ENCODE measurements around the gene FCER2.

Gene FCER2

GRCh38 chr19:7704280-7705060 is 2.5 kb upstream of the FCER2 start:
- no peak for DNase-seq

DNA sequence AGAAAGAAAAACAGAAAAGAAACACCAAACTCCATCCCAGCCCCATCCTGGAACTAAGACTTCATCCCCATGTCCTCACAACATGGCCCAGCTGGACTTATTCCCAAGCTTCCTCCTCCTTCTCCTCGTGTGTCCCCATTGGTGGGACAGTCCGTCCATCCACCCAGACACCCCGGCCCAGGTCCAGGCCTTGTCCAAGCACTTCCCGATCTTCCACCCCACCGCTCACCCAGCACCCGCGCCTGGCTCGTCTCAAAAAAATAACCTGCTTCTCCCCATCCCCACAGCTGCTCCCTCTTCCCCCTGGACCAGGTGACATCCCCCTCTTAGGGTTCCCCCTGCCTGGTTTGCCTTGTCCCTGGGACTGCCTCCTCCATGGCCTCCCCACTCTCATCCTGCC is 1.4 kb upstream of the FCER2 start:
- no peak for DNase-seq

DNA sequence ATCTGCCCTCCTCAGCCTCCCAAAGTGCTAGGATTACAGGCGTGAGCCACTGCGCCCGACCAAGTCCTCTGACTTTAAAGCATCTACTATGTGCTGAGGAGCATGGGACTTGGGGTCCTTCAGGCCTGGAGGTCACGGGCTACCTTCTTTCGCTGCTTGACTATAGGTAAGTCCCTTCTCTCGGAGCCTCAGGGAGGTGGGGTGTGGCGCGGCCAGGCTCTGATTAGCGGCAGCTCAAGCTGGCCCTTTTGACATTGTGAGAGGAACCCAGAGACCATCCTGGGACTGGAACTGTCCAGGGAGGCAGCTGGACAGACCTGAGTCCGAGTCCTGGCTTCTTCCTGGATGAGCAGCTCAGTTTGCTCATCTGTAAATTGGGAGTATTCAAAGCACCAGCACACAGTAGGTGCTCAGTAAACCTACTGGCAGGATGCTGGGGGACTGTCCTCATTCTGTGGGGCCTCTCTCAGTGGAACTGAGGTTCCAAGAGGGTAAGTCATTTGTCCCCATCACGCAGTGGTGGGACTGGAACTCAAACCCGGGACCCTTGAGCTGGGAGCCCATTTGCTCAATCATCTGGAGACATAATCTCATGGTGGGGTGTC is 780 bp downstream of the FCER2 start:
- no peak for DNase-seq

DNA sequence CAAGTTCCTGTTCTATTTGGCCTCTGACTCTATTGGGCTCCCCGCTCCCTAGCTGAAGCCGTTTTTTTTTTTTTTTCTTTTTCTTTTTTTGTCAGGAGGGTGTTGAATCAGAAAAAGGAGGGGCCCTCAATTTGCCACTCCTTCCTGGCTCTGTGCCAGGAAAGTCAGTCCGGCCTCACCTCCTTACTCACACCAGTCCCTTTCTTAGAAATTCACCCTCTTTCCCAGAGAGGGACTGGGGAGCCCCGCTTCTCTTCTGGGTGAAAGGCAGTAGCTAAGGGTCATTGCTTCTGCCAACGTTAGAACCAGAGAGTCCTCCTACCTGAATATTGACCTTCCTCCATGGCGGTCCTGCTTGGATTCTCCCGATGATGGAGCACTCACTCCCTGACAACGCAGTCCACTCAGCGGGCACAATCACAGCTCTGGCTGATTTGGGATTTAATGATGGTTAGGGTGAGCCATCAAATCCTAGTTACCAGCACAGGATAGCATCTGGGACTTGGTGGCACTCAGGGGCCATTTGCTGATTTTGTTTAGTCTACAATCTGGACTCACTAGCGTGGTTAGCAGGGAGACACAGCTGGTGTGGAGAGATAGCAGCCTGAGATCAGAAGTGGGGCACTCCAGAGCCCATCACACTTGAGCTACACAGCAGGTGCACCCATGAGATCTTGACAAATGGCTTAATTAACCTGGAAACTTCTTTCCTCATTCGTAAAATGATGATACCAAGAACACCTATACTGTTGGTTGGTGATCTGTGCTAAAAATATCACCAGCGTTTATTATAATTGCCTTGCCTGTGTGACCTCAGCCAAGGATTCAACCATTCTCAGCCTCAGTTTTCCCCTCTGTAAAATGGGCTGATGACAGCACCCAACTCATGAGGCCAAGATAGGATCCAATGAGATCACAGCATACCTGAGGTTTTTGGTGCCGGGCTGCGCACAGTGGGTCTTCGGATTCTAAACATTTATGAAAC is 2.2 kb downstream of the FCER2 start:
- no peak for DNase-seq

GRCh38 chr19:7699003-7699402 is 2.9 kb downstream of the FCER2 start:
- DNase-seq, result no peak

DNA sequence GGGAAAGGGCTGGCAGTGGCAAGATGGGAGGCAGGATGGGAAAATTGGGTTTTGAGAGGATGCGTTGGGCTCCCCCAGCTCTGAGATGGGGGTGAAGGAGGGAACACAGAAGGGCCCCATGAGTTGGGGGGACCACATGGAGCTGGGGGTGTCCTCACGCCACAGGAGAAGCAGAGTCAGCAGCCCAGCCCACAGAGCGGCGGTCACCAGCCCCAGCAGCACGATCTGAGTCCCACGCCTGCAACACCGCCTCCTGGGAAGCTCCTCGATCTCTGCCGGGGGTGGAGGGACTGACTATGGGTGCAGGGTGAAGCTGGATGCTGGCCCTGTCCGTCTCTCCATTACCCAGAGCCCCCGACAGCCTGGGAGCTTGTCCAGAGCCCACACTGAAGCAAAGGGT is 3.3 kb downstream of the FCER2 start:
- DNase-seq, result no peak

DNA sequence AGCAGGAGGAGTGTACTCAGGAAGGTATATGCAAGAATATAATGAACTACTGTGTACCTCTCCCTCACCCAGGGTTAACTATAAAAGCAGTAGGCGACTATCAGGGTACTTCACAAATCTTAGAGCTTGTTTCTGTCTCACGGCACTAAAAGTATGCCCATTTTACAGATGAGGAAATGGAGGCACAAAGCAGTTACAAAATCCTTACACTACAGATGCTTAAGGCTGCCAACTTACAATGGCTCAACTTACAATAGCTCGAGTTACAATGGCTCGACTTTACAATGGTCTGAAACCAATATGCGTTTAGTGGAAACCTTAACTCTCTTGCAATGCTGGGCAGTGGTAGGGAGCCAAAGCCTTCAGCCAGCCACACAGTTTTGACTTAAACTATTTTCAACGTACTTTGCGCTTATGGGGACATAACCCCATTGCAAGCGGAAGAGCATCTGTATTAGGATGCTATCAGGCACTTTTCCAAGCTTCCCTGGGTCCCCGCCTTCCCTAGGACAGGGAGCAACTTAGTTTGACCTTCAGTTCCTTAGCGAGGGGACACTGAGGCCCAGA is 4.1 kb downstream of the FCER2 start:
- DNase-seq, result no peak

DNA sequence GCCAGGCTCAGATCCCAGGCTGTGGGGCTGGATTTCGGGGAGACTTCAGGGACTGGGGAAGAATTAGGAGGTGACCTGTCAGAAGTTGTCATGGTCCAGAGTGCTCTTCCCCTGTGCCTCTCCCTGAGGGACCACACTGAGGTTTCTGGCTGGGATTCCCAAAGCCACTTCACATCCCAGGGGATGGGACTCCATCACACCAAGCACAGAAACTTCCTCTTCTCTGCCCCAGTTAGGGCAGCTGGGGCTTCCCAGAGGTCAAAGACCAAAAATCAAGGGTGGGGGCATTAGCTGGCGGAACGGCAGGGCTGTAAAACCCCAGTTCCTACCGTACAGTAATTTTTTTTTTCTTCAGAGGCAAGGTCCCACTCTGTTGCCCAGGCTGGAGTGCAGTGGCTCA is 7.4 kb downstream of the FCER2 start:
- DNase-seq, result no peak

DNA sequence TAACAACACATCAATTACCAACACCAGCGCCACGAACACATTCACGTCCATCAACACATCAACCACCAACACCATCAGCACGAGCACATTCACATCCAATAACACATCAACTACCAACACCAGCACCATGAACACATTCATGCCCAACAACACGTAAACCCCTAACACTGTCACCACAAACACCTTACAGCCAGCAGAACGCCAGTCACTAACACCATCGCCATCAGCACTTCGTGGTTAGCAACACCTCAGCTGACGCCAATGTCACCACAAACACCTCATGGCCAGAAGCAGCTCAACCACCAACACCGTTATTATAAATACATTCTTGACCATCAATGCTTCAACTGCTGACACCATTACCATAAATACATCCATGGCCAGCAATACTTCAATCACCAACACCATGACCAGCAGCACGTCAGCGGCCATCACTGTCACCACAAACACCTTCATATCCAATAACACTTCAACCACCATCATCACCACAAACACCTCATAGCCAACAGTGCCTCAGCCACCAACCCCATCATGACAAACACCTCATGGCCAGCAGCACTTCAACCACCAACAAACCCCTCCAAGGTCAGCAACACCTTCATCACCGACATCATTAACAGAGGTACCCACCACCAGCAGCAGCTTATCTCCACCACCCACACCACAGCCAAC is 9.4 kb downstream of the FCER2 start:
- DNase-seq, result no peak

- DNase-seq, result no peak
These were observed 10.4 kb downstream of the FCER2 start for GRCh38 chr19:7691497-7691896.

DNA sequence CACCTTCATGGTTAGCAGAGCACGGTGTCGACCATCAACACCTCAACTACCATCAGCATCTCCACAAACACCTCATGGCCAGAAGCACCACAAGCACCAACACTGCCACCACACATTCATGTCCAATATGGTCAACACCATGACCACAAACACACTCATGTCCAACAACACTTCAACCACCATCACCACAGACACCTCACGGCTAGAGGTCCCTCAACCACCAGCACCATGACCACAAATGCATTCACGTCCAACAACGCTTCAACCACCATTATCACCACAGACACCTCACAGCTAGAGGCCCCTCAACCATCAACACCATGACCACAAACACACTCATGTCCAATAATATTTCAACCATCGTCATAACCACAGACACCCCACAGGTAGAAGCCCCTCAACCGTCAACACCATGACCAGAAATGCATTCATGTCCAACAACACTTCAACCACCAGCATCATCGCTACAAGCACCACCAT is 11.1 kb downstream of the FCER2 start:
- no peak for DNase-seq

GRCh38 chr19:7689165-7689564 is 12.8 kb downstream of the FCER2 start:
- DNase-seq, result no peak

DNA sequence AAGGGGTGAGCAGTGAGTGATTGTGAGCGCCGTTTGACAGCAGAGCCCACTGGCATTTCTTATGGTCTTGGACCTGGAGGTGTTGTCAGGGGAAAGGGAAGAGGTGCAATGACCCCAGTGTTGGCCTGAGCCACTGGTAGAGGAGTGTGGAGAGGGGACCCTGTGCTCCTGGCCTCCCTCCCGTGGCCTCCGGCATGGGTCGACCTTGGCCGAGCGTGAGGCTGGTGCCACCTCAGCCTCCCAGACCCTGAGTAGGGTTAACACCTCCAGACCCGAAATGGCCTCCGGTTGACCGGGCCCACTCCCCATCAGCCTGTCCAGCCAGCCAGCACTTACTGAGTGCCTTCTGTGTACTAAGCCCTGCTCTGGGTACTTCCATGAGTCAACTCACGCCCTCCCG is 14.8 kb downstream of the FCER2 start:
- no peak for DNase-seq

DNA sequence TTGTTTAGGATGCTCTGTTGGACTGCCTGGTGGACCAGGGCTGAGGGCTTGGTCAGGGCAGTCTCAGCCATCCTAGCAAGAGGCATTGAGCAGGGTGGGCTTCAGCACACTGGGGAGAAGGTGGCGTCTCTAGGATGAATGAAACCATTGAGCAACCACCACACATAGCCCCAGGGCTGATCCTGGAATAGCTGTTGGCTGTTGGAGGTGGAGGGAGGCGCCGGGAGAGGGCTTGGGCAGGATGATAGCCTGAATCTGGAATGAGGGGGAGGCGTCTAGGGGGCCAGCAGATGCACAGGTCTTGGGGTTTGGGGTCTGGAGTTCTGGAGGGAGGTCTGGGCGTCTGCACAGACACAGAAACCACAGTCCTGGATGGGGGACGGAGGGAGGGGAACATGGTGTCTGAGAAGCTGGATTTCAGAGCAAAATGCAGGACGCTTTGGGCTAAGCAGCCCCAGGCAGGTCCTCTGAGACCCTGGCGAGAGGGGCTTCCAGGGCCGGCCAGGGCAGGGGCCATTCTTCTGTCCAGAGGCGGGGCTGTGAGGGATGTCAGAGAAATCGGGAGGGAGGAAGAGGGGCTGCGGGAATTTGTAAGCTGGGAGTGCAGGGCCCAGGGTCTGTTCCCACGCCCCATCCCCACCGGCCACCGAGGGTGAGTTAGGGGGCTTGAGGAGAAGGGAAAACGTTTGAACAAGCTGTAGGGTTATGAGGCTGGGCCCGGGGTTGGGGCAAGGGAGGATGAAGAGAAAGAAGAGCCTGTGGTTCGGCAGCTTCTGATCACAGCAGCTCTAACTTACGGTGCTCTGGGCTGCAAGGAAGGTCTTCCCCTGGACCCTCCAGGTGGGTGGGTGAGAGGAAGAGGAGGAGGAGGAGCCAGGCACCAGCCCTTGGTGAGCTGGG is 16.1 kb downstream of the FCER2 start:
- no peak for DNase-seq

DNA sequence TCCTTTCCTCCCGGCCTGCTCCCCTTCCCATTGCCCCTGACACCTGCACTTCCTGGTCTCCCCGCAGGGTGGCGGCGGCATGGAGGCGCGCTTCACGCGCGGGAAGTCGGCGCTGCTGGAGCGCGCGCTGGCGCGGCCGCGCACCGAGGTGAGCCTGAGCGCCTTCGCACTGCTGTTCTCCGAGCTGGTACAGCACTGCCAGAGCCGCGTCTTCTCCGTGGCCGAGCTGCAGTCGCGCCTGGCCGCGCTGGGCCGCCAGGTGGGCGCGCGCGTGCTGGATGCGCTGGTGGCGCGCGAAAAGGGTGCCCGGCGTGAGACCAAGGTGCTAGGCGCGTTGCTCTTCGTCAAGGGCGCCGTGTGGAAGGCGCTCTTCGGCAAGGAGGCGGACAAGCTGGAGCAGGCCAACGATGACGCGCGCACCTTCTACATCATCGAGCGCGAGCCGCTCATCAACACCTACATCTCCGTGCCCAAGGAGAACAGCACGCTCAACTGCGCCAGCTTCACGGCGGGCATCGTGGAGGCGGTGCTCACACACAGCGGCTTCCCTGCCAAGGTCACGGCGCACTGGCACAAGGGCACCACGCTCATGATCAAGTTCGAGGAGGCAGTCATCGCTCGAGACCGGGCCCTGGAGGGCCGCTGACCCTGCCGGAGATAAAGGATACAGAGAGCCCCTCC is 19.6 kb downstream of the FCER2 start:
- DNase-seq, result peak in 20 of 58 donors; percentile 12 to 75 (median 38)

DNA sequence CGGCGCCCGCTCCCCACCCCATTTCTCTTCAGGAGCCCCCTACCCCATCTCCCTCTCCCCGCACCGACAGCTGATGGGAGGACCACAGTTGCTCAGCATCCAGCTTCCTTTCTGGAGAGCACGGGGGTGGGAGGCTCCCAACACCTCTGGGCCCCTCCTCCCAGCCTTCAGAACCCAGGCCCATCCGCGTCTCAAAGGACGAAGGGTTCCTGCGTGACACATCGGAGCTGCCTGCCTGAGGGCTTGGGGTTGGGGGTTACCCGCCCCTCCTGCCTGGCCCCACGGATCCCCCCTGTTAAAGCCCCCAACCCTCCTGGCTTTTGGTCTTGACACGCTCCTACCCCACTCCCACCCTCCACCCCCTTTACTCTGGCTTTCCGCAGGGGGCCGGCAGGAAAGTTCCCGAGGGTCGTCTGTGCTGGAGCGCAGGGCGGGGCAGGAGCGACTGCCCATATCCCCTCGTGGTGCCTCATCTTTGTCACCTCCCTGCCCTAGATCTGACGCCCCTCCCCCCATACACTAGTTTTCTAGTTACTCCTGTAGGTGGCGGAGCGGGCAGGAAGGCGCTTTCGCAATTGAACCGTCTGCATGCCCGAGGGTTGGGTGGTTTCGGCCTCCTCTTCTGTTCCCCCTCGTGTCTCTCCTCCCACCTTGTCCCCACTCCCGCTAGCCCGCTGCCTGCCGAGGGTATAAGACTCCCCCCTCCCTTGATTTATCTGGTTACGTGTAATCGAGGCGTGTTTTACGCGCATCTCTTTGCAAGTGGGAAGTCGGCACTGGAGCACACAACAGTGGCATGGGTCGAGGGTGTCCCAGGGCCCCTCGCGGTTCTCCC is 20.4 kb downstream of the FCER2 start:
- peak in 54 of 58 donors; percentile 6 to 82 (median 48) for DNase-seq

GRCh38 chr19:7680606-7681339 is 21.2 kb downstream of the FCER2 start, which contains the start of gene TRAPPC5:
Gene TRAPPC5, plus strand, starts transcription at chr19:7680833. Its CDS starts 1,421 bp downstream, at chr19:7682254.
- DNase-seq, result peak in 57 of 58 donors; percentile 25 to 91 (median 77)

Data from anterior cingulate cortex (tissue), 58 donors.